HCT116 (cell line): Measurements from ENCODE around the gene RNF145. TPM values are rescaled to one million over a fixed set of nuclear protein-coding genes. Genes with fewer than 3 reads are reported as not detected.

Source experiments
- ATAC-seq: fragments of 200-7000 bp; cut with Tn5 transposase; 2 replicates; pipeline ENCODE4 v1.9.1; 2020; ENCODE audit warnings: mild to moderate bottlenecking, moderate library complexity
- BruUV-seq: library from RNA; stranded (reverse); fragments of 400-500 nt; replicated peaks from 2 replicates; lab custom pipeline; 2021; lab: Mats Ljungman, UMichigan
- CTCF ChIA-PET: fragments of 300-600 bp; sonication (Branson Sonifier 250); formaldehyde crosslinking; loops from one replicate; lab custom pipeline; 2021; ENCODE audit warnings: antibody characterized with exemption; lab: Charles Lee
- POLR2A ChIA-PET: fragments of 300-600, 350-600 bp; sonication (Branson Sonifier 250); formaldehyde crosslinking; loops from one replicate; lab custom pipeline; 2021; ENCODE audit warnings: antibody characterized with exemption; lab: Charles Lee
- RAD21 ChIA-PET, 2 experiments: fragments of 300-600 bp; sonication (Branson Sonifier 250); formaldehyde crosslinking; loops; one replicate each; lab custom pipeline; 2023; ENCODE audit warnings: low total read pairs in 2 of 2; ENCODE audit not compliant: uncharacterized antibody in 2 of 2, unreplicated experiment in 2 of 2, low non-redundant PET in 1 of 2; lab: Charles Lee
- DNase-seq: peaks from one replicate; pipeline ENCODE4 v3.0.0-alpha.2; 2010; ENCODE audit warnings: low read depth, low spot score
- H2AFZ ChIP-seq: fragments of 200-600 bp; shearing (Covaris generic), sonication (generic); 2 replicates; pipeline ENCODE4 v1.6.1; 2017; ENCODE audit warnings: low read depth, mixed run types, mixed read lengths, antibody characterized with exemption, low read length; ENCODE audit not compliant: poor library complexity, severe bottlenecking
- H3K27ac ChIP-seq: 2 replicates; pipeline ENCODE4 v1.5.1; 2012; ENCODE audit warnings: low read depth, low read length
- H3K27me3 ChIP-seq: fragments of 200-600 bp; sonication (generic); 2 replicates; pipeline ENCODE4 v1.6.1; 2016; ENCODE audit warnings: mixed run types, low read length, mixed read lengths; ENCODE audit not compliant: insufficient read depth
- H3K36me3 ChIP-seq, 2 experiments: fragments of 200-500 bp in 1 of 2; fragments of 200-600 bp in 1 of 2; sonication (Bioruptor generic) in 1 of 2; sonication (generic) in 1 of 2; 2 replicates each; pipeline versions ENCODE4 v1.5.1 to v1.6.1; 2014 to 2016; ENCODE audit warnings: low read length in 2 of 2, inconsistent platforms in 1 of 2, mixed read lengths in 1 of 2, mixed run types in 1 of 2; ENCODE audit not compliant: insufficient read depth in 2 of 2, control insufficient read depth in 1 of 2
- H3K4me1 ChIP-seq, 2 experiments: fragments of 200-600 bp in 1 of 2; sonication (generic) in 1 of 2; 2 replicates each; pipeline versions ENCODE4 v1.5.1 to v1.6.1; 2012 to 2017; ENCODE audit warnings: low read length in 2 of 2, inconsistent platforms in 1 of 2, mild to moderate bottlenecking in 1 of 2, mixed read lengths in 1 of 2, mixed run types in 1 of 2, moderate library complexity in 1 of 2; ENCODE audit not compliant: insufficient read depth in 2 of 2, control insufficient read depth in 1 of 2
- H3K4me2 ChIP-seq: fragments of 200-600 bp; sonication (generic); 2 replicates; pipeline ENCODE4 v1.6.1; 2017; ENCODE audit warnings: mixed run types, low read length, mixed read lengths
- H3K4me3 ChIP-seq, 2 experiments: fragments of 200-600 bp in 1 of 2; sonication (generic) in 1 of 2; replicated peaks in 1 of 2; 2 replicates each; pipeline ENCODE4 v1.5.1; 2011 to 2016; ENCODE audit warnings: low read length in 2 of 2, control low read depth in 1 of 2, low read depth in 1 of 2, mild to moderate bottlenecking in 1 of 2, mixed read lengths in 1 of 2, mixed run types in 1 of 2
- H3K79me2 ChIP-seq: fragments of 200-600 bp; sonication (generic); 2 replicates; pipeline ENCODE4 v1.6.1; 2017; ENCODE audit warnings: mild to moderate bottlenecking, mixed run types, low read length, moderate library complexity, mixed read lengths; ENCODE audit not compliant: insufficient read depth
- H3K9ac ChIP-seq: fragments of 200-600 bp; sonication (generic); 2 replicates; pipeline ENCODE4 v1.6.1; 2016; ENCODE audit warnings: low read length, mixed read lengths
- H3K9me2 ChIP-seq: fragments of 200-600 bp; sonication (generic), shearing (Covaris generic); 2 replicates; pipeline ENCODE4 v1.6.1; 2017; ENCODE audit warnings: mixed run types, mild to moderate bottlenecking, moderate library complexity; ENCODE audit not compliant: insufficient read depth
- H3K9me3 ChIP-seq, 2 experiments: fragments of 200-500 bp in 1 of 2; fragments of 200-600 bp in 1 of 2; sonication (Bioruptor generic) in 1 of 2; sonication (generic) in 1 of 2; 2 replicates each; pipeline ENCODE4 v1.6.1; 2014 to 2017; ENCODE audit warnings: low read length in 2 of 2, mixed read lengths in 2 of 2, inconsistent platforms in 1 of 2, low read depth in 1 of 2, mild to moderate bottlenecking in 1 of 2, mixed run types in 1 of 2, moderate library complexity in 1 of 2; ENCODE audit not compliant: control insufficient read depth in 1 of 2, insufficient read depth in 1 of 2
- H4K20me1 ChIP-seq: fragments of 200-600 bp; sonication (generic), shearing (Covaris generic); 2 replicates; pipeline ENCODE4 v1.6.1; 2017; ENCODE audit warnings: mixed run types, mild to moderate bottlenecking, moderate library complexity; ENCODE audit not compliant: insufficient read depth
- CBX3 ChIP-seq: IDR thresholded peaks from 2 replicates; pipeline ENCODE4 v1.6.1; 2012; ENCODE audit warnings: low read depth
- ELF1 ChIP-seq: IDR thresholded peaks from 2 replicates; pipeline ENCODE4 v1.6.1; 2012; ENCODE audit warnings: low read depth, borderline replicate concordance
- EZH2 ChIP-seq: fragments of 200-600 bp; sonication (generic); IDR thresholded peaks from 2 replicates; pipeline ENCODE4 v1.6.1; 2017; ENCODE audit warnings: antibody characterized with exemption, mixed run types
- EZH2phosphoT487 ChIP-seq: fragments of 200-600 bp; IDR thresholded peaks from 2 replicates; pipeline ENCODE4 v1.6.1; 2018; ENCODE audit warnings: antibody characterized with exemption, borderline replicate concordance
- FOSL1 ChIP-seq: IDR thresholded peaks from 2 replicates; pipeline ENCODE4 v1.6.1; 2012; ENCODE audit warnings: low read depth
- JUND ChIP-seq: IDR thresholded peaks from 2 replicates; pipeline ENCODE4 v1.6.1; 2012
- POLR2A ChIP-seq: IDR thresholded peaks from 2 replicates; pipeline ENCODE4 v1.7.0; 2011; ENCODE audit warnings: borderline replicate concordance; ENCODE audit not compliant: insufficient read depth, insufficient read length; ENCODE audit errors: extremely low read depth
- POLR2AphosphoS5 ChIP-seq: IDR thresholded peaks from 2 replicates; pipeline ENCODE4 v1.6.1; 2011; ENCODE audit warnings: mild to moderate bottlenecking, low read depth, low read length, moderate library complexity
- RAD21 ChIP-seq: IDR thresholded peaks from 2 replicates; pipeline ENCODE4 v1.6.1; 2012; ENCODE audit warnings: low read depth, mild to moderate bottlenecking
- SIN3A ChIP-seq: IDR thresholded peaks from 2 replicates; pipeline ENCODE4 v1.6.1; 2012; ENCODE audit warnings: low read depth
- SP1 ChIP-seq: IDR thresholded peaks from 2 replicates; pipeline ENCODE4 v1.6.1; 2012; ENCODE audit warnings: low read depth
- SRF ChIP-seq: IDR thresholded peaks from 2 replicates; pipeline ENCODE4 v1.6.1; 2012; ENCODE audit warnings: low read depth
- TCF7L2 ChIP-seq: IDR thresholded peaks from 2 replicates; pipeline ENCODE4 v1.7.0; 2011; ENCODE audit warnings: borderline replicate concordance, inconsistent platforms; ENCODE audit not compliant: insufficient read depth, insufficient read length; ENCODE audit errors: extremely low read depth
- YY1 ChIP-seq: IDR thresholded peaks from 2 replicates; pipeline ENCODE4 v1.6.1; 2011; ENCODE audit warnings: low read length, low read depth, moderate library complexity, mild to moderate bottlenecking; ENCODE audit not compliant: insufficient replicate concordance; ENCODE audit errors: extremely low read depth
- ZFX ChIP-seq: fragments of 450-650 bp; IDR thresholded peaks from 2 replicates; pipeline ENCODE4 v1.6.1; 2017
- ZNF274 ChIP-seq: fragments of 200-500 bp; sonication (Bioruptor generic); IDR thresholded peaks from 2 replicates; pipeline ENCODE4 v1.6.1; 2014; ENCODE audit warnings: mild to moderate bottlenecking, low read depth, low read length, inconsistent platforms
- intact Hi-C: fragments of 100-400 bp; cut with micrococcal nuclease; formaldehyde crosslinking; loops from 2 replicates; pipeline ENCODE4 v1.10.0; 2022
- total RNA-seq: library from RNA; stranded (reverse); gene quantifications from one replicate; pipeline ENCODE4 v1.2.1, GENCODE V29; 2021; ENCODE audit not compliant: unreplicated experiment
- TF ChIP-seq, protein P1 (sequence below): IDR thresholded peaks from 2 replicates; pipeline ENCODE4 v1.6.1; 2011; ENCODE audit warnings: mild to moderate bottlenecking, low read length, moderate library complexity; ENCODE audit not compliant: insufficient replicate concordance; ENCODE audit errors: extremely low read depth
- TF ChIP-seq, protein P2 (sequence below): IDR thresholded peaks from 2 replicates; pipeline ENCODE4 v1.6.1; 2012; ENCODE audit warnings: low read depth
- TF ChIP-seq, protein P3 (sequence below): IDR thresholded peaks from 2 replicates; pipeline ENCODE4 v1.6.1; 2012
- TF ChIP-seq, protein P4 (sequence below): IDR thresholded peaks from 2 replicates; pipeline ENCODE4 v1.6.1; 2012

Gene RNF145
- total RNA-seq, 1 experiment from 2014 or later, result 60.6 TPM

GRCh38 chr5:159174511-159175168, 34.7 kb downstream of the RNF145 start:
- ChIA-PET CTCF (interaction anchor here (1.3 kb wide), 1 partner anchor 18 kb away, joined by 6 read pairs; no protein-coding TSS in a partner anchor), POLR2A (interaction anchor here (0.7 kb wide), 1 partner anchor 1402 kb away, joined by 3 read pairs; no protein-coding TSS in a partner anchor)

More at GRCh38 chr5:159174511-159175168, 34.7 kb downstream of the RNF145 start:
- ATAC-seq, result no peak
- DNase-seq, result no peak
- Histone ChIP-seq H3K27me3 (no peaks in the 10 kb centered on the region), H3K79me2 (peaks cover 24% of the 10 kb centered on the region; the same call in 1 of the 2 replicates), H3K4me3 (no peak overlapping the region), H3K9ac (no peak overlapping the region), H3K9me2 (no peaks in the 10 kb centered on the region), H3K9me3 (no peaks in the 10 kb centered on the region), H4K20me1 (no peaks in the 10 kb centered on the region), H3K4me2 (no peak overlapping the region), H2AFZ (no peak overlapping the region), H3K36me3 (no peaks in the 10 kb centered on the region), H3K27ac (no peak overlapping the region), H3K4me1 (peaks cover 0 to 12% of the 10 kb centered on the region in 2 experiments; a peak in 2 of 4 replicates)
- no TSS peak for BruUV-seq
- intact Hi-C loops, result loop anchor here (5.0 kb wide), 1 partner anchor 88 kb away; the partner anchor contains the start of gene UBLCP1
- TF ChIP-seq SRF (no peak), EZH2phosphoT487 (no peak), EZH2 (no peak), SIN3A (no peak), YY1 (no peak), FOSL1 (no peak), RAD21 (no peak), POLR2AphosphoS5 (no peak), JUND (no peak), ZNF274 (no peak), ELF1 (no peak), SP1 (no peak), ZFX (no peak), POLR2A (no peak), TCF7L2 (no peak), CBX3 (no peak)
- TF ChIP-seq, protein P1, sequence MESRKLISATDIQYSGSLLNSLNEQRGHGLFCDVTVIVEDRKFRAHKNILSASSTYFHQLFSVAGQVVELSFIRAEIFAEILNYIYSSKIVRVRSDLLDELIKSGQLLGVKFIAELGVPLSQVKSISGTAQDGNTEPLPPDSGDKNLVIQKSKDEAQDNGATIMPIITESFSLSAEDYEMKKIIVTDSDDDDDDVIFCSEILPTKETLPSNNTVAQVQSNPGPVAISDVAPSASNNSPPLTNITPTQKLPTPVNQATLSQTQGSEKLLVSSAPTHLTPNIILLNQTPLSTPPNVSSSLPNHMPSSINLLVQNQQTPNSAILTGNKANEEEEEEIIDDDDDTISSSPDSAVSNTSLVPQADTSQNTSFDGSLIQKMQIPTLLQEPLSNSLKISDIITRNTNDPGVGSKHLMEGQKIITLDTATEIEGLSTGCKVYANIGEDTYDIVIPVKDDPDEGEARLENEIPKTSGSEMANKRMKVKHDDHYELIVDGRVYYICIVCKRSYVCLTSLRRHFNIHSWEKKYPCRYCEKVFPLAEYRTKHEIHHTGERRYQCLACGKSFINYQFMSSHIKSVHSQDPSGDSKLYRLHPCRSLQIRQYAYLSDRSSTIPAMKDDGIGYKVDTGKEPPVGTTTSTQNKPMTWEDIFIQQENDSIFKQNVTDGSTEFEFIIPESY, result no peak
- TF ChIP-seq, protein P2, sequence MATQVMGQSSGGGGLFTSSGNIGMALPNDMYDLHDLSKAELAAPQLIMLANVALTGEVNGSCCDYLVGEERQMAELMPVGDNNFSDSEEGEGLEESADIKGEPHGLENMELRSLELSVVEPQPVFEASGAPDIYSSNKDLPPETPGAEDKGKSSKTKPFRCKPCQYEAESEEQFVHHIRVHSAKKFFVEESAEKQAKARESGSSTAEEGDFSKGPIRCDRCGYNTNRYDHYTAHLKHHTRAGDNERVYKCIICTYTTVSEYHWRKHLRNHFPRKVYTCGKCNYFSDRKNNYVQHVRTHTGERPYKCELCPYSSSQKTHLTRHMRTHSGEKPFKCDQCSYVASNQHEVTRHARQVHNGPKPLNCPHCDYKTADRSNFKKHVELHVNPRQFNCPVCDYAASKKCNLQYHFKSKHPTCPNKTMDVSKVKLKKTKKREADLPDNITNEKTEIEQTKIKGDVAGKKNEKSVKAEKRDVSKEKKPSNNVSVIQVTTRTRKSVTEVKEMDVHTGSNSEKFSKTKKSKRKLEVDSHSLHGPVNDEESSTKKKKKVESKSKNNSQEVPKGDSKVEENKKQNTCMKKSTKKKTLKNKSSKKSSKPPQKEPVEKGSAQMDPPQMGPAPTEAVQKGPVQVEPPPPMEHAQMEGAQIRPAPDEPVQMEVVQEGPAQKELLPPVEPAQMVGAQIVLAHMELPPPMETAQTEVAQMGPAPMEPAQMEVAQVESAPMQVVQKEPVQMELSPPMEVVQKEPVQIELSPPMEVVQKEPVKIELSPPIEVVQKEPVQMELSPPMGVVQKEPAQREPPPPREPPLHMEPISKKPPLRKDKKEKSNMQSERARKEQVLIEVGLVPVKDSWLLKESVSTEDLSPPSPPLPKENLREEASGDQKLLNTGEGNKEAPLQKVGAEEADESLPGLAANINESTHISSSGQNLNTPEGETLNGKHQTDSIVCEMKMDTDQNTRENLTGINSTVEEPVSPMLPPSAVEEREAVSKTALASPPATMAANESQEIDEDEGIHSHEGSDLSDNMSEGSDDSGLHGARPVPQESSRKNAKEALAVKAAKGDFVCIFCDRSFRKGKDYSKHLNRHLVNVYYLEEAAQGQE, result no peak
- TF ChIP-seq, protein P3, sequence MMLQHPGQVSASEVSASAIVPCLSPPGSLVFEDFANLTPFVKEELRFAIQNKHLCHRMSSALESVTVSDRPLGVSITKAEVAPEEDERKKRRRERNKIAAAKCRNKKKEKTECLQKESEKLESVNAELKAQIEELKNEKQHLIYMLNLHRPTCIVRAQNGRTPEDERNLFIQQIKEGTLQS, result no peak
- TF ChIP-seq, protein P4, sequence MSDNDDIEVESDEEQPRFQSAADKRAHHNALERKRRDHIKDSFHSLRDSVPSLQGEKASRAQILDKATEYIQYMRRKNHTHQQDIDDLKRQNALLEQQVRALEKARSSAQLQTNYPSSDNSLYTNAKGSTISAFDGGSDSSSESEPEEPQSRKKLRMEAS, result no peak
- RAD21 ChIA-PET, result no interaction called here
